Measurements from ENCODE around the gene LHX3. TPM values are rescaled to one million over a fixed set of nuclear protein-coding genes. Genes with fewer than 3 reads are reported as not detected.

Gene LHX3
- total and polyA plus RNA-seq, 2 donors (not counting 1 experiment from before 2014, with no cell fraction given): not detected

DNA sequence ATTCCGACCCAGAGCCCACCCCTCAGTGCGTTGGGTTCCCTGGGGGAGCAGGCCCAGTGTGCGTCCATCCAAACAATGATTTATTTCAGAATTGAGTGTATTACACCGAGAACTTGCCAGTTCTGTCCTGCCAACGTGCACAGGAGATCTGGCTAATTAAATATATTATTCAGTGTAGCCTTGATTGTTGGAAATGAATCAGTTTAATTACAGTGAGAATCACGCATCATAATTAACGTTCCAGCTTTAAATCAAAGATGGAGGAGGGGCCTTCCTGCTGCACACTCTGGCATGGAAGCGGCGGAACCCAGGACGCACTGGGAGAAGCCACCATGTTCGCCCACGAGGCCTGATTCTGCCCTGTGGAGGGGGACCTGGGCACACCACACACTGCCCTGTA lies 55.6 kb downstream of the LHX3 start:
- no peak overlapping the region for H3K27ac ChIP-seq (ENCODE audit: insufficient read depth, low read length)

GRCh38 chr9:136148766-136149165 lies 56.2 kb downstream of the LHX3 start:
- no peak for DNase-seq (ENCODE audit: low read depth in 2 of 2)
- H3K79me2 ChIP-seq (ENCODE audit: control insufficient read depth, insufficient read depth, low read length): no peaks in the 10 kb centered on the region
- H3K27me3 ChIP-seq (ENCODE audit: control insufficient read depth, insufficient read depth, low read length): no peaks in the 10 kb centered on the region
- no peaks in the 10 kb centered on the region for H3K36me3 ChIP-seq (ENCODE audit: control insufficient read depth, insufficient read depth, low read length)
- no peak for TF ChIP-seq EZH2 (IDR thresholded peaks at IDR 0.05; ENCODE audit: low read length, missing control alignments)
- TF ChIP-seq CTCF (conservative IDR thresholded peaks at IDR 0.05 in 1 of 2, IDR thresholded peaks at IDR 0.05 in 1 of 2; ENCODE audit: low read depth in 1 of 2, low read length in 2 of 2): no peak
- H3K4me2 ChIP-seq (ENCODE audit: extremely low read depth, insufficient read depth, low read length): no peak overlapping the region
- no peaks in the 10 kb centered on the region for H3K4me1 ChIP-seq (ENCODE audit: control insufficient read depth, extremely low read depth, insufficient read depth, low read length)
- H3K9me3 ChIP-seq (ENCODE audit: control insufficient read depth, insufficient read depth, low read depth, low read length): no peaks in the 10 kb centered on the region
- no peak overlapping the region for H2AFZ ChIP-seq (ENCODE audit: low read length)
- no peak overlapping the region for H3K27ac ChIP-seq (ENCODE audit: insufficient read depth, low read length)
- H4K20me1 ChIP-seq (ENCODE audit: control insufficient read depth, extremely low read depth, insufficient read depth, low read length): no peaks in the 10 kb centered on the region
- no peak overlapping the region for H3K9ac ChIP-seq (ENCODE audit: insufficient read depth, low read length)
- no peak overlapping the region for H3K4me3 ChIP-seq (replicated peaks in 1 of 4; ENCODE audit: control extremely low read depth in 1 of 4, insufficient read depth in 1 of 4, low read depth in 3 of 4, low read length in 4 of 4)

More for the DNA sequence above, 55.6 kb downstream of the LHX3 start:
- Histone ChIP-seq H3K4me2 (ENCODE audit: extremely low read depth, insufficient read depth, low read length) (no peak overlapping the region), H3K79me2 (ENCODE audit: control insufficient read depth, insufficient read depth, low read length) (no peaks in the 10 kb centered on the region), H3K4me1 (ENCODE audit: control insufficient read depth, extremely low read depth, insufficient read depth, low read length) (no peaks in the 10 kb centered on the region), H3K9me3 (ENCODE audit: control insufficient read depth, insufficient read depth, low read depth, low read length) (no peaks in the 10 kb centered on the region), H2AFZ (ENCODE audit: low read length) (no peak overlapping the region), H4K20me1 (ENCODE audit: control insufficient read depth, extremely low read depth, insufficient read depth, low read length) (no peaks in the 10 kb centered on the region), H3K9ac (ENCODE audit: insufficient read depth, low read length) (no peak overlapping the region), H3K27me3 (ENCODE audit: control insufficient read depth, insufficient read depth, low read length) (no peaks in the 10 kb centered on the region), H3K4me3 (replicated peaks in 1 of 4; ENCODE audit: control extremely low read depth in 1 of 4, insufficient read depth in 1 of 4, low read depth in 3 of 4, low read length in 4 of 4) (no peak overlapping the region), H3K36me3 (ENCODE audit: control insufficient read depth, insufficient read depth, low read length) (no peaks in the 10 kb centered on the region)
- DNase-seq (ENCODE audit: low read depth in 2 of 2): no peak
- TF ChIP-seq CTCF (conservative IDR thresholded peaks at IDR 0.05 in 1 of 2, IDR thresholded peaks at IDR 0.05 in 1 of 2; ENCODE audit: low read depth in 1 of 2, low read length in 2 of 2): no peak
- TF ChIP-seq EZH2 (IDR thresholded peaks at IDR 0.05; ENCODE audit: low read length, missing control alignments): no peak

DNA sequence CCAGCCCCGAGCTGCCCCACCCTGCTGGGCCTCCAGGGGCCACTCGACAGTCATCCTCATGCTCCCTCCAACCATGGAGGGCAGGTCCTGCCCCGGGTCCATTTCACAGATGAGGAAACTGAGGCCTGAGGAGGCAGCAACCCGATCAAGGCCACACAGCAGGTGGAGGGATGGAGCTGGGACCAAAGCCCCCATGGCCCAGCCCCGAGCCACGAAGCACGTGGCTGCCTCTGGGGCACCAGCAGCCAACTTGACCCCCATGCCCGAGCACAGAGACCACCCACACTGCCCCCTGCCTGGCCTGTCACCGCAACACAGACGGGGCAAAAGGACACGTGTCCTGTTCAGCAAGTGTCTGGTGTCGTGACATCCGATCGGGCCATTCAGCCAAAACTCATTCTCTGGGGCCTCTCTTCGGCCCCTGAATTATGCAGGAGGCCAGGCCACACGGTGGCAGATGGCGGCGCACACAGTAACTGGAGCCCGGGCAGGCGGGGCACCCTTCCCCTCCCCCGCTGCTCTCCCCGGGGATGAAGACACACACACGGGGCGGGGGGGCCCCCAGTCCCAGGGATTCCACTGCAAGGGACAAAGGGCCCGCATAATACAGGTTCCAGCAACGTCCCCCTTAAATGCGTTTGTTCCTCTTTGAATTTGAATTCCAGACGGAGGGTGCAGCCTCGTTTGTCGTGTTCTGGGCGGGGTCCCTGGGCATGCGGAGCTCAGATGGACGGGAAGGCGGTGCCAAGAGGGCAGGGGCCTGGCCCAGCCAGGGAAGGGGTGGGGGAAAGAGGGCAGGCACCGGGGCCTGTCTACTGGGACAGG lies 56.8 kb downstream of the LHX3 start:
- no peak for DNase-seq (ENCODE audit: low read depth in 2 of 2)
- Histone ChIP-seq H3K27ac (ENCODE audit: insufficient read depth, low read length) (no peak overlapping the region), H3K27me3 (ENCODE audit: control insufficient read depth, insufficient read depth, low read length) (no peaks in the 10 kb centered on the region), H3K36me3 (ENCODE audit: control insufficient read depth, insufficient read depth, low read length) (no peaks in the 10 kb centered on the region), H3K4me1 (ENCODE audit: control insufficient read depth, extremely low read depth, insufficient read depth, low read length) (no peaks in the 10 kb centered on the region), H4K20me1 (ENCODE audit: control insufficient read depth, extremely low read depth, insufficient read depth, low read length) (no peaks in the 10 kb centered on the region), H3K79me2 (ENCODE audit: control insufficient read depth, insufficient read depth, low read length) (no peaks in the 10 kb centered on the region), H3K9me3 (ENCODE audit: control insufficient read depth, insufficient read depth, low read depth, low read length) (no peaks in the 10 kb centered on the region), H3K9ac (ENCODE audit: insufficient read depth, low read length) (no peak overlapping the region), H3K4me3 (replicated peaks in 1 of 4; ENCODE audit: control extremely low read depth in 1 of 4, insufficient read depth in 1 of 4, low read depth in 3 of 4, low read length in 4 of 4) (no peak overlapping the region), H3K4me2 (ENCODE audit: extremely low read depth, insufficient read depth, low read length) (no peak overlapping the region), H2AFZ (ENCODE audit: low read length) (no peak overlapping the region)
- TF ChIP-seq EZH2 (IDR thresholded peaks at IDR 0.05; ENCODE audit: low read length, missing control alignments) (no peak), CTCF (conservative IDR thresholded peaks at IDR 0.05 in 1 of 2, IDR thresholded peaks at IDR 0.05 in 1 of 2; ENCODE audit: low read depth in 1 of 2, low read length in 2 of 2) (no peak)
